PC-3 (cell line): Measurements from ENCODE around the gene DCP2. TPM values are rescaled to one million over a fixed set of nuclear protein-coding genes. Genes with fewer than 3 reads are reported as not detected.

ENCODE experiments used
- ATAC-seq: fragments of 200-7000 bp; cut with Tn5 transposase; 2 replicates; pipeline ENCODE4 v1.9.1; 2020; ENCODE audit warnings: mild to moderate bottlenecking, moderate library complexity
- BruUV-seq: library from RNA; stranded (reverse); fragments of 400-500 nt; replicated peaks from 2 replicates; lab custom pipeline; 2021; lab: Mats Ljungman, UMichigan
- CTCF ChIA-PET: fragments of 300-600 bp; sonication (Branson Sonifier 250); formaldehyde crosslinking; loops from one replicate; lab custom pipeline; 2022; ENCODE audit warnings: antibody characterized with exemption; lab: Charles Lee
- POLR2A ChIA-PET: fragments of 300-600 bp; sonication (Branson Sonifier 250); formaldehyde crosslinking; loops from one replicate; lab custom pipeline; 2022; ENCODE audit warnings: antibody characterized with exemption; ENCODE audit not compliant: unreplicated experiment; lab: Charles Lee
- DNase-seq: peaks from one replicate; pipeline ENCODE4 v3.0.0-alpha.2; 2015
- H2AFZ ChIP-seq: fragments of 300-600 bp; sonication (generic); 2 replicates; pipeline ENCODE4 v1.6.0; 2016; ENCODE audit warnings: antibody characterized with exemption, low read length
- H3F3A ChIP-seq: fragments of 300-600 bp; sonication (generic); one replicate; pipeline ENCODE4 v1.6.0; 2017; ENCODE audit warnings: antibody characterized with exemption, low read length, control low read depth, mild to moderate bottlenecking; ENCODE audit not compliant: unreplicated experiment
- H3K27ac ChIP-seq: fragments of 300-600 bp; sonication (generic); 2 replicates; pipeline ENCODE4 v1.5.1; 2016; ENCODE audit warnings: mild to moderate bottlenecking, low read length
- H3K27me3 ChIP-seq: fragments of 300-600 bp; sonication (generic); 2 replicates; pipeline ENCODE4 v1.6.1; 2016; ENCODE audit warnings: low read length, mixed read lengths
- H3K36me3 ChIP-seq: fragments of 300-600 bp; sonication (generic); 2 replicates; pipeline ENCODE4 v1.6.1; 2016; ENCODE audit warnings: low read depth, mixed run types, low read length, mixed read lengths
- H3K4me1 ChIP-seq: fragments of 300-600 bp; sonication (generic); 2 replicates; pipeline ENCODE4 v1.5.1; 2016; ENCODE audit warnings: low read length; ENCODE audit not compliant: insufficient read depth
- H3K4me2 ChIP-seq: fragments of 300-600 bp; sonication (generic); 2 replicates; pipeline ENCODE4 v1.6.0; 2016; ENCODE audit warnings: low read length
- H3K4me3 ChIP-seq: fragments of 300-600 bp; sonication (generic); 2 replicates; pipeline ENCODE4 v1.5.1; 2016; ENCODE audit warnings: mild to moderate bottlenecking, low read length, mixed read lengths
- H3K79me2 ChIP-seq: fragments of 300-600 bp; sonication (generic); 2 replicates; pipeline ENCODE4 v1.6.1; 2017; ENCODE audit warnings: low read length, mixed read lengths
- H3K9ac ChIP-seq: fragments of 300-600 bp; sonication (generic); 2 replicates; pipeline ENCODE4 v1.6.0; 2016; ENCODE audit warnings: mild to moderate bottlenecking, low read length
- H3K9me2 ChIP-seq: fragments of 300-600 bp; sonication (generic); replicated peaks from 2 replicates; pipeline ENCODE4 v1.6.1; 2016; ENCODE audit warnings: mixed run types, low read length, mixed read lengths
- H3K9me3 ChIP-seq: fragments of 300-600 bp; sonication (generic); 2 replicates; pipeline ENCODE4 v1.6.1; 2016; ENCODE audit warnings: low read length, mixed read lengths
- H4K20me1 ChIP-seq: fragments of 300-600 bp; sonication (generic); 2 replicates; pipeline ENCODE4 v1.6.1; 2016; ENCODE audit warnings: low read length, mixed read lengths
- EZH2 ChIP-seq: fragments of 300-600 bp; sonication (generic); IDR thresholded peaks from one replicate; pipeline ENCODE4 v1.6.1; 2017; ENCODE audit warnings: antibody characterized with exemption, mild to moderate bottlenecking, low read length; ENCODE audit not compliant: unreplicated experiment
- EZH2phosphoT487 ChIP-seq: fragments of 300-600 bp; sonication (generic); IDR thresholded peaks from 2 replicates; pipeline ENCODE4 v1.6.1; 2018; ENCODE audit warnings: mild to moderate bottlenecking, antibody characterized with exemption, low read length, borderline replicate concordance
- intact Hi-C: fragments of 100-400 bp; cut with micrococcal nuclease; formaldehyde crosslinking; loops from 2 replicates; pipeline ENCODE4 v1.9.0; 2023
- total RNA-seq: library from RNA; depleted of rRNA; stranded (reverse); fragments of >200 nt; gene quantifications from 2 replicates; pipeline ENCODE4 v1.2.3, GENCODE V29; 2014
- TF ChIP-seq, protein P1 (sequence below): fragments of 300-600 bp; sonication (generic); conservative IDR thresholded peaks from 2 replicates; pipeline ENCODE4 v1.5.1; 2017; ENCODE audit warnings: antibody characterized with exemption, low read depth, mild to moderate bottlenecking, low read length

Gene DCP2
- total RNA-seq, 1 experiment from 2014 or later = 33.6 TPM

GRCh38 chr5:113034182-113034773, 57.7 kb downstream of the DCP2 start:
- Histone ChIP-seq H3K4me3 (no peak overlapping the region), H4K20me1 (no peaks in the 10 kb centered on the region), H3K27me3 (no peaks in the 10 kb centered on the region), H2AFZ (no peak overlapping the region), H3K4me1 (peaks cover 16% of the 10 kb centered on the region), H3K9me2 (no peaks in the 10 kb centered on the region), H3F3A (no peaks in the 10 kb centered on the region), H3K27ac (no peak overlapping the region), H3K36me3 (no peaks in the 10 kb centered on the region), H3K4me2 (no peak overlapping the region), H3K79me2 (no peaks in the 10 kb centered on the region), H3K9me3 (no peaks in the 10 kb centered on the region), H3K9ac (no peak overlapping the region)
- ChIA-PET POLR2A (no interaction called here), CTCF (no interaction called here)
- DNase-seq = peak; percentile 24
- no TSS peak for BruUV-seq
- intact Hi-C loops = no loop called here
- no peak for ATAC-seq
- TF ChIP-seq, protein P1, sequence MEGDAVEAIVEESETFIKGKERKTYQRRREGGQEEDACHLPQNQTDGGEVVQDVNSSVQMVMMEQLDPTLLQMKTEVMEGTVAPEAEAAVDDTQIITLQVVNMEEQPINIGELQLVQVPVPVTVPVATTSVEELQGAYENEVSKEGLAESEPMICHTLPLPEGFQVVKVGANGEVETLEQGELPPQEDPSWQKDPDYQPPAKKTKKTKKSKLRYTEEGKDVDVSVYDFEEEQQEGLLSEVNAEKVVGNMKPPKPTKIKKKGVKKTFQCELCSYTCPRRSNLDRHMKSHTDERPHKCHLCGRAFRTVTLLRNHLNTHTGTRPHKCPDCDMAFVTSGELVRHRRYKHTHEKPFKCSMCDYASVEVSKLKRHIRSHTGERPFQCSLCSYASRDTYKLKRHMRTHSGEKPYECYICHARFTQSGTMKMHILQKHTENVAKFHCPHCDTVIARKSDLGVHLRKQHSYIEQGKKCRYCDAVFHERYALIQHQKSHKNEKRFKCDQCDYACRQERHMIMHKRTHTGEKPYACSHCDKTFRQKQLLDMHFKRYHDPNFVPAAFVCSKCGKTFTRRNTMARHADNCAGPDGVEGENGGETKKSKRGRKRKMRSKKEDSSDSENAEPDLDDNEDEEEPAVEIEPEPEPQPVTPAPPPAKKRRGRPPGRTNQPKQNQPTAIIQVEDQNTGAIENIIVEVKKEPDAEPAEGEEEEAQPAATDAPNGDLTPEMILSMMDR = no peak
- TF ChIP-seq EZH2 = no peak
- no peak for TF ChIP-seq EZH2phosphoT487

DNA sequence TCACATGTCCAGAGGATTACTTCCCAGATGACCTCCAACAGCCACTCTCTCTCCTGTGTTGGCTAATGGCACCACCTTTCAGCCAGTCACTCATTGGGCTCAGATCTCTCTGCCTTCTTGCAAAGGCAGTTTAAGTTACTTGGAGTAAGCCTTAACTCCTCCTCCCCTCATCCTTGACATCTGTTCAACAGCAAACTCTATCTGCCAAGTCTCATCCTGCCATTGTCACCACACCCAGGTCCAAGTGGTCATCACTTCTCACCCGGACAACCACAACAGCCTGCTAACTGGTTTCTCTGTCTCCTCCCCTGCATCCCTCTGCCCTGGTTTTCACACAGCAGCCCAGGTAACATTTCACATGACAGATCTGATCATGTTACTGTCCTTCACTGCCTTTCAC, 58.5 kb downstream of the DCP2 start:
- POLR2A ChIA-PET = no interaction called here
- no peaks in the 10 kb centered on the region for H3K9me3 ChIP-seq
- no peaks in the 10 kb centered on the region for H3K27me3 ChIP-seq
- no peaks in the 10 kb centered on the region for H3K79me2 ChIP-seq
- intact Hi-C loops = no loop called here
- H2AFZ ChIP-seq = no peak overlapping the region
- H3K4me2 ChIP-seq = no peak overlapping the region
- ATAC-seq (no peak), DNase-seq (no peak)
- CTCF ChIA-PET = no interaction called here
- no TSS peak for BruUV-seq
- no peak for TF ChIP-seq EZH2phosphoT487
- no peak for TF ChIP-seq EZH2
- TF ChIP-seq, protein P1 = no peak
- H3K27ac ChIP-seq = no peak overlapping the region
- H3F3A ChIP-seq = no peaks in the 10 kb centered on the region
- no peaks in the 10 kb centered on the region for H3K36me3 ChIP-seq
- no peaks in the 10 kb centered on the region for H3K9me2 ChIP-seq
- H3K4me1 ChIP-seq = peaks cover 18% of the 10 kb centered on the region
- no peaks in the 10 kb centered on the region for H4K20me1 ChIP-seq
- no peak overlapping the region for H3K4me3 ChIP-seq
- H3K9ac ChIP-seq = no peak overlapping the region

DNA sequence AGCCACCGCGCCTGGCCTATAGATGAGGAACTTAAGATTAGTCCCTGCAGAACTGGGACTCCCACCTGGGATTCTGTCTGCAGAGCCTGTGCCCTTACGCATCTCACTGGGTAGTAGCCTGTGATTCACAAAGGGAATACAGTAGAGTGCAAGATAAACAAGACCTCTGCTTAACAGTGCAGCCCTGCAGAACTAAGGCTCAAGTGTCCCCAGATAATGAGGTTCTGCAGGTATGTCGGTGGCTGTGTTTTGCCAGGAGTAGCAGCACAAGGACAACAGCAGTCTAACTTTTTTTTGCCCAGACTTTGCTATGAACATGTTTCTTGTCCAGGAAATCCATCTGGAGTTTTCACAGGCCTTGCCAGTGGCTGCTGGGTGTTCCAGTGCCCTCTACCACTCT, 59.7 kb downstream of the DCP2 start:
- H3K9me3 ChIP-seq = no peaks in the 10 kb centered on the region
- DNase-seq = no peak
- H3K27ac ChIP-seq = no peak overlapping the region
- H3K4me3 ChIP-seq = no peak overlapping the region
- TF ChIP-seq EZH2phosphoT487 (no peak), EZH2 (no peak)
- TF ChIP-seq, protein P1 = no peak
- H2AFZ ChIP-seq = no peak overlapping the region
- BruUV-seq = no TSS peak
- no peak for ATAC-seq
- intact Hi-C loops = no loop called here
- peaks cover 18% of the 10 kb centered on the region for H3K4me1 ChIP-seq
- no peaks in the 10 kb centered on the region for H3K36me3 ChIP-seq
- H3K27me3 ChIP-seq = no peaks in the 10 kb centered on the region
- H3F3A ChIP-seq = no peaks in the 10 kb centered on the region
- H3K9me2 ChIP-seq = no peaks in the 10 kb centered on the region
- ChIA-PET CTCF (no interaction called here), POLR2A (interaction anchor here (0.6 kb wide), 1 partner anchor 62 kb away, joined by 3 read pairs; no protein-coding TSS in a partner anchor)
- no peak overlapping the region for H3K9ac ChIP-seq
- H3K79me2 ChIP-seq = no peaks in the 10 kb centered on the region
- no peaks in the 10 kb centered on the region for H4K20me1 ChIP-seq
- no peak overlapping the region for H3K4me2 ChIP-seq
